Right renal cortex interstitium (tissue), 3 donors: ENCODE data around the gene CDK11A. TPM values are rescaled to one million over a fixed set of nuclear protein-coding genes. Genes with fewer than 3 reads are reported as not detected.
"Not testable (repeated sequence)": the region's sequence is repeated elsewhere in the genome, so short reads cannot be mapped to it uniquely, and the experiment has no call there.

Source experiments
- DNase-seq, 3 donors: peaks; one replicate each; pipeline ENCODE4 v3.0.0-alpha.2; 2013; ENCODE audit warnings: low read depth in 3 of 3, low spot score in 2 of 3
- polyA plus RNA-seq, 3 donors: library from polyadenylated mRNA; unstranded; fragments of 120-200 nt; gene quantifications; one replicate each; pipeline ENCODE4 v1.2.1, GENCODE V29; 2013; ENCODE audit not compliant: insufficient read length in 3 of 3

Gene CDK11A
- polyA plus RNA-seq, 3 donors = 20.4 to 25.8 (median 24.5) TPM

DNA sequence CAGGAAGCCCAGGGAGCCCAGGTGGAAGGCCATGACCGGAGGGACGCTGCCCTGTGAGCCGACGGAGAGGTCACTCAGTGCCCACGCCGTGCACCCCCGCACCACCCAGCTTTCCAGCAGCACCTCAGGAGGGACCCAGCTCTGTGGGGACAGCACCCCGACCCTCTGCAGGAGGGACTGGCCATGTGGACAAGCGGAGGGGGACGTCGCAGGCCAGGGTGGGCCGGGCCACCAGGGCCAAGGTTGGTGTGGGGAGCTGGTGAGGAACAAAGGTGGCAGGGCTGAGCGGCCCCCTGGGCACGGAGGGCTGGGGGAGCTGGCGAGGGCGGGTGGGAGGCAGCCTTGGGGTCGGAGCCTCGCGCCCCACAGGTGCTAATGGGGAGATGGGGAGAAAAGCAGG is 31.3 kb upstream of the CDK11A start:
- no peak for DNase-seq

DNA sequence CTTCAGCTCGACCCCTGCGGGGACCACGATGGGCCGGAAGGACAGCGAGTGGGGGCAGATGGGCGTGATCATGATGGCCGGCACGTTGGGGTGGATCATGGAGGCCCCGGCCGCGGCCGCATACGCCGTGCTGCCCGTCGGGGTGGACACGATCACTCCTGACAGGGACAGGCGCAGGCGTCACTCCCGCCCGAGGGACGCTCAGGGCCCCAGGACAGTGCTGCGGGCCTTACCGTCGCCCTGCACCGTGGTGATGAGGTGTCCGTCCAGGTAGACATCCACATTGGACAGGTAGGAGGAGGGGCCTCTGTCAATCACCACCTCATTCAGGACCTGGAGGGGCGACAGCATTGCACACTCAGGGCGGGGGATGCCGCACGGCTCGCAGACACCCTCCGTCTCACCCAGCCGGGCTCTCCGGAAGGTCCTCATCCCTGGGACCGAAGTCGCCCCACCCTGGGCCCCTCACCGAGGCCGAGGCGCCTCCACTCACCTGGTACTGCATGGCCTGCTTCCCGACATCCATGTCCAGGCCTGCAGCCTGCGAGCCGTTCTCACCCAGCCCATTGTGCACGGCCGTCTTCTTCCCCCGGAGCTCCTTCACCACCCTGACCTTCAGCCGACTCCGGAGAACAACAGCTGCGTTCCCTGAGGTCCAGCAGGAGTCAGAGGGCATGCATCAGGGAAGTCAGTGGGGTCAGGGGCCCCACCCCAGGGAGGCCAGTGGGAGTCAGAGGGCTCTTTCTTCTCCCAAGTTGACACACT is 30.1 kb upstream of the CDK11A start:
- no peak for DNase-seq

DNA sequence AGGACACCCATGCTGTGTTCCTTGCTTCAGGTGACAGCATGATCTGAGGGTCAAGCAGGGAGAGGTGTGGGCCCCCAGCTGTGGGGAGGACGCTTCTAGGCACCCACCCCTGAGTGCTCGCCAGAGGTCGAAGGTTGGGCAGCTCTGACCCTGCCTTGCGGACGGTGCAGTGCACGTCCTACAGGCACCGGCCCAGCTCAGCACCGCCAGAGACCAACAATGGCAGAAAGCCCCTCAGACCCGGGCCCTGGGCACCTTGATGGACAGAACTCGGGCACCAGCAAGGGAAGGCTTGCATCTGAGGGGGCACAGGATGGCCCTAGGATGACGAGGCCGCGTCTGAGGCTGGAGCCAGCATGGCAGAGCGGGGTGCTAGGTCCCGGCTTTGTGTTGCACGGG is 29.4 kb upstream of the CDK11A start:
- no peak for DNase-seq

DNA sequence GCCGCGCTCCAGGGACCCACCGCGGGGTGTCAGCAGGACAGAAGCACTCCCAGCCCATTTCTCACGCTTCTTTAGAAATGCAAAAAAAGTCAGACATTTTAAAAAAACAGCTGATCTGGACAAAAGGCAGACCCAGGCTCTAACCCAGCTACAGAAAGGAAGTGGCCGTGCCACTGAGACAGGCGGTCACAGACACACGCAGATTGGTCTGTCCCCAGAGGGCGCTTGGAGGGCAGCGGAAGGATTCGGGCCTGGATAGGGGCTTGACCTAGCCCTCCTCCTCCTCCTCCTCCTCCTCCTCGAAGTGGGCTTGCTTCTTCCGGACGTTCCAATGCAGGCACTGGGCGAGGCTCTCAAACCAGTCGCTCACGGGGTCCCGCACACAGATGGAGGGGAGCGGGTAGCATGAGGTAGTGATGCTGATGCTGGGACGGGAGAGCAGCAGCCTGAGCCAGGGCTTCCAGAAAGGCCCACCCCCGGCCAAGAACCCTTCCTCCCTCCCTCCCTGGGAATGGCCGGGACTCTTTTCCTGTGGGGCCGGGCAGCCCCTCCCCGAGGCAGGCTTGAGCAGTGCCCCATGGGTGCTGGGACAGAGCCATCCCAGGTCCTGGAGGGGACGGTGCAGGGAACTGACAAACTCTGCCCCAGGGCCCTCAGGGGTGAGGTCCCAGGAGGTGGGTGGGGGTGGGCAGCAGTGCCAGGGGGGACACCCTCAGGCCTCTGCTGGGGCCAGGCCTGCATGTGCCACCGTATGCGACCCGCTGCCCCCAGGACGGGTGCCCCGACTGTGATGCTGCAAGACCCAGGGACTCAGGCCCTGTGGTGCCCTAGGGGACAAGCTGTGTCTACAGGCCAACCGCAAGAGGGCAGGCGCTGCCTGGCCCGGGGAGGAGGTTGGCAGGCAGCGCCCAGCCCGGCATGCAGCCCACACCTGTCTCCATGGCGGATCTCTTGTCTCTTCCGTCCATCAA is 28.8 kb upstream of the CDK11A start:
- no peak for DNase-seq

DNA sequence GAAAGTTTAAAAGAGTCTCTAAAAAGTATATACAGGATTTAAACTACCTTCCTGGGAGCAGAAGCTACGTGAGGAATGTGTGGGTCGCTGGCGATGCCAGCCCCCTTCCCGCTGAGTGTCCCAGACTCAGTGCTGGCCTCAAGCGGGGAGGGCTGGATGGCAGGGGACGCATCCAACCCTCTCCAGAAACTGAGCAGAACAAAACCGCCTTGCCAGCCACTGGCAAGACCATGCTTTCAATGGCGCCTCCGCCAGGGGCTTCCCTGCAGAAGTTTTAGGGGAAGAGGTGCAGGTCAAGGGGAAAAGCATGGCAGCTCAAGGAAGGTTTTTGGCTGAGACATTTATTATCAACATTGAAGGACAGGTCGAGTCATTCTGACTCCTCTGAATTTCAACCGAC is 28.0 kb upstream of the CDK11A start:
- no peak for DNase-seq

DNA sequence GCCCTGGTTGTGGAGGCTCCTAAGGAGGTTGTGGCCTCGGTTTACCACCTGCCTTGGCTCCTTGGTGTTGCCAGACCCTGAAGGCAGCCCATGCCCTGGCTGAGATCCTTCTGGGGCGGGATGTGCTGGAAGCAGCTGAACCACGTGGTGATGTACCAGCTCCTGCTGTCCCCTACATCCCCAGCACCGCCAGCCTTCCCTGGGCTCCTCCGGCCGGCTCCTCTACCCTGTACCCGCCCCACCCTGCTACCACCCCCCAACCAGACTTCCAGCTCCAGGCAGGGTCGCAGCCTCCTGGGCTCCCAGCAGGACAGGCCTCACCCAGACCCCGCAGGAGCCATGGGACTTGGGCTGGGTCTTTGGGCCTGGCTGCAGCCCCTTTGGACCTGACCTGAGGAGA is 25.8 kb upstream of the CDK11A start:
- not testable (repeated sequence) for DNase-seq

DNA sequence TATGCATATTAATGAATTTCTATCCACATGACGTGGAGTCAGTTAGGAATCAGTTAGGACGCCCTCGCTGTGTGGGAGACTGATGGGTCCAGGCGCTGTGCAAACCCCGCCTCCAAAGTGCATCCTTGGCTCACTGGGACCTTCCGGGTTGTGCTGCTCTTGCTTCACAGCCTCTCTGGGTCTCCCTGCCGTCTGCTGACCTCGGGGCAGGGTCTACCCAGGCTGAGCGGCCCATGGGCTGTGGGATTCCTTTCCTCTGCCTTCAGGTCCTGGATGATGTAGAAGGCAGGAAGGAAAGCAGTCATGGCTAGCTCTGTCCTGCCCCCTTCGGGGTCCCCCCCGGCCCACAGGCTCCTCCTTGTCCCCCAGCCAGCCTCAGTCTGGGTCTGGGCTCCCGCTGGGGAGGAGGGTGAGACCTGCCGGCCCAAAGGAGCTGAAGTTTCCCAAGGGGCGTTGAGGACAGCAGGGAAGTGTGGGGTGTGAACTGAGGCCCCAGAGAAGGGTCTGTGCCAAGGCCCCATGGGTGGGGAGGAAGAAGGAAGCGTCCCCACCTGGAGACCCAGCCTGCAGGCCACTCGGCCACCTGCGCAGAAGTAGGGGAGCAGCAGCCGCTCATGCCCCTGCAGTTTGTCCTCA is 24.6 kb upstream of the CDK11A start:
- no peak for DNase-seq

DNA sequence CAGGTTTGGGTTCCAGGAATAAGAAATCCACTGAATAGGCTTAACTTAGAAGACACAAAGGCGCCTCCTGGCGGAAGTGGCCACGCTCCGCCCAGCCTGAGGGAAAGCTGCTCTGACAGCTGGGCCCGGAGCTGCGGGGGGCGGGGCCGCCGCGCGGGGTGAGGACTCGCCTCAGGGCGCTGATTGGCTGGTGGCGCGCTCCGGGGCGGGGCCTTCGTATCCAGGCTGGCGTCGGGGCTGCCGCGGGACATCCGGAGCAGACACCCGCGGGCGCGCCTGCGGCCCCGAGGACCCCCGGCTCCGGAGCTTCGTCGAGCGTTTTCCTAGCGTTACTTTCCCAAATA is 22.4 kb upstream of the CDK11A start:
- DNase-seq = not testable (repeated sequence)

DNA sequence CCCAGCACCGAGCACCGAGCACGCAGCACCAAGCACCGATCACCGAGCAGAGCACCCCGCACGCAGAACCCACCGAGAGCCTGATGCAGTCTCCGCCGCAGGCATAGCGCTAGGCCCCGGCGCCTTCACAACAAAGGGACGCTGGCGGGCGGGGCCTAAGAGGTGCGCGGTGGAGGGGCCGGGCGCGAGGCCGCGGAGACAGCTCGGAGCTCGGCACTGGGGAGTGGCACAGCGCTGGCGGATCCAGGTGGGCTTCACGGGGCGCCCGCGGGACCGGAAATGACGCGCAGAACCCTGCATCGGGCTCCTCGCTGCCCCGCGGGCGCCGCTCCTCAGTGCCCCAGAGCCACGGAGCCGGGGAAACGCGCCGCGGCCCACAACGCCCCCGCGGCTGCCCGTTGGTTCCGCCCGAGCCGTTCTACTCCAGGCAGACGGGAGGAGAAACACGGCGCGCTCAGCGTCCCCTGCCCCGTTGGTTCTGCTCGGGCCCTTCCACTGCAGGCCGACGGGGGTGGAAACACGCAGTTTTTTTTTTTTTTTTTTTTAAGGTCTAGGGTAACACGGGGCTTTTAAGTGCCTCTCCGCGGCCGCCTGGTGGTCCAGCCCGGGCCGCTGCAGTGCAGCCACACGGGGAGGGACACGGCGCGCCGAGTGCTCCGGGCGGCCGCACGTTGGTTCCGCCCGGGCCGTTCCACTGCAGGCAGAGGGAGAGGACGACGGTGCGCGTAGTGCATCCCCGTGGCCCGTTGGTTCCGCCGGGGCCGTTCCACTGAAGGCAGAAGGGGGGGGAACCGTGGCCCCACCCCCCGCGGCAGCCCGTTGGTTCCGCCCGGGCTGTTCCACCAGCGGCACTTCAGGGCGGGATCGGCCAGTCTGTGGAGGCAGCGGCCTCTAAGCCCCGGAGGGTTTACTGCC is 21.8 kb upstream of the CDK11A start:
- peak in 2 of 3 donors; percentile 32 to 67 for DNase-seq

DNA sequence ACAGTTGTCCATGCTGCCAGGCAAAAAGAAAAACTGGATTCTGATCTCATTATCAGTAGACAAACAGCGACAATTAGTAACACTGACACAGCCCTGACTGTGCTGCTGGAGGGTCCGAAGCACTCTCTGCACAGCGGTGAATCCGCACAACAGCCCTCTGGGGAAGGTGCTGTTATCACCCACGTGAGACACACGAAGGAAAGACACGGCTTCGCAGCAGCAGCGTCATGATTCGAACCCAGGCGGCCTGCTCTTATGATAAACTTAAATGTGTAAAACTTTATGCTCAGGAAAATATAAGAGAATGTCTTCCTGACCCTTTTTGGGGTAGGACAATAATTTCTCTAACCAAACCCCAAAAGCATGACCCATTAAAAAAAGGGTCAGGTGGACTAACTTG is 18.4 kb upstream of the CDK11A start:
- DNase-seq = not testable (repeated sequence)

DNA sequence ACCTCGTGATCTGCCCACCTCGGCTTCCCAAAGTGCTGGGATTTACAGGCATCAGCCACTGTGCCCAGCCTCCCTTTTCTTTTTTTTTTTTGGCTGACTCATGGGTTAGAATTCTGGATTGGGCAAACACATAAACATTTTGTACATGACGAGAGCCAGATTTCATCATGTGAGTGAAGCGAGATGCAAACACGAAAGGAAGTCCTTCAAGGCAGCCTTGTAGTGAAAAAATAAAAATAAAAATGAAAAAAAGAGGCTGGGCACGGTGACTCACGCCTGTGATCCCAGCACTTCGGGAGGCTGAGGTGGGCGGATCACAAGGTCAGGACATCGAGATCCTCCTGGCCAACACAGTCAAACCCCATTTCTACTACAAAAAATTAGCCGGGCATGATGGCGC is 16.9 kb upstream of the CDK11A start:
- not testable (repeated sequence) for DNase-seq

DNA sequence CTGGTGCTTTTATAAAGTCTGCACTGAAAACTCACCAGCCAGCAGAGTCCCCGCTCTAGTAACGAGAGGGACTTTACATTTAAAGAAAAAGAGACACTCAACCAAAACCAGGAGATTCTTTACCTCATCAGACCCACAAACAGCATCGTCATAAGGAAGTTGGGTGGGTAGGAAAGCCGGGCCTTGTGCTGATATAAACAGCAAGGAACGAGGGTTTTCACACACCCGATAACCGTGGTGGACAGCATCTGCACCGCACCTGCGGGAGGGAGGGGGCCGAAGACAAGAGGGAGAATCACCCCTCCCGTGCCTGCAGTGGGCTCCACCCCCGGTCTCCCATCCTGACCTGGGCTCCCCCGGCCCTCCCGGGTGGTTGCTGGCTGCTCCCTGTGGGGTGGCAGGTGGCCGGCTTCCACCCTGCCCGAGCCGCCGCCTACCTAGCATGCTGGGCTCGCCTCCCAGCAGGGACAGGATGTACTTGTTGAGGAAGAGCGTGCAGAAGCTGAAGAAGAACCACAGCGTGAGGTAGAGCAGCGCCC is 14.7 kb upstream of the CDK11A start:
- not testable (repeated sequence) for DNase-seq

DNA sequence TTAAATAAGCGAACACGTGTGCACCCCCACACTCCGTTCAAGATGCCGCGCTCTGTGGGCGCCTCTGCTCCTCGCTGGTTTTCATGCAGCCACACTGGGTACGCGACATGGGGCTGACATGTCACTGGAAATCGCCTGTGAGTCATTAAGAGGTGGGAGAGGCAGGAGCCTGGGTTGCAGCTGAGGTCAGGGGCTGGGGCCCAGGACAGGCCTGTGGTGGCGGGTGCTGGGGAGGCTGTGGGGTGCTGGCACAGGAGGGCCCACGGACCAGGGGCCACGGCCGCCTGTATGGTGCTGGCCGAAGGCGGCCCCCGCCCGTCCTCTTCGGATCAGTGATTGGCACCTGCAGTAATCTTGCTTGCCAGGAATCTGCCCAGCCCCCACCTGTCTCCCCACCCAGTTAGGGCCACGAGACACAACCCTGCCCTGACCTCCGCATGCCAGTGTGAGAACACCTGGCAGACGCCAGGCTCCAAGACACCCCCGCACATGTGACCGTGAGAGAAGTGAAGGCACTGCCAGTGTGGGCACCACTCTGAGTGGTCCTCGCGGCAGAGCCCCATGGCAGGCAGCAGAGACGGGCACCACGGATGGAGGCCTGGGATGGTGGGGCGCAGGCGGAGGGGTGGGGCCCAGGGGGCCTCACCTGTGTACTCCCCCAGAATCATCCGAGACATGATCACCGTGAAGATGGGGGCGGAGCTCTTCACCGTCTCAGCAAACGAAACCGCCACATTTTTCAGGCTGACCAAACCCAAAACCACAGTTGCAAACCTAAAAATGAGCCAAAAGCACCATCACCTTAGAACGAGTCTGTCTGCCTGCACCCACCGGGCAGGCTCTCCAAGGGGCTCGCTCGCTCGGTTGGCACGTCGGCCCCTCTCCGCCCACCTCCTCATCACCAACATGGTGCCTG is 13.8 kb upstream of the CDK11A start:
- DNase-seq = not testable (repeated sequence)

DNA sequence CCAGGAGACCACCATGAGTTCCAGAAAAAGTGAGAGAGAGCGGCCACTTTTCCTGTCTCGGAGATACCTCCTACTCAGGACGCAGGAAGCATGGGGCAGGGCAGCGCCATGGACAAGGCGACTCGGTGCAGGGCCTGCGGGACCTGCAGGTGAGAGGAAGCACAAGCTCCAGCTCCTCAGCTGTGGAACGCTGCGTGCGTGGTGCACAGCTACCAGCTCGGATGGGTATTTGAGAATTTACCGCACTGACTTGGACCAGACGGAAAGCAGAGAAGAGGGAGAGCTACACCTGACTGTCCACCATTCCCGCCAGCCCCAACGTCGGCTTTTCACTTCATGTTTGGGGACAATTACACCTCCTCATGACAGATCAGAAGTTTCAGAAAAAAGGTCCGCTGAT is 8.2 kb upstream of the CDK11A start:
- DNase-seq = no peak

DNA sequence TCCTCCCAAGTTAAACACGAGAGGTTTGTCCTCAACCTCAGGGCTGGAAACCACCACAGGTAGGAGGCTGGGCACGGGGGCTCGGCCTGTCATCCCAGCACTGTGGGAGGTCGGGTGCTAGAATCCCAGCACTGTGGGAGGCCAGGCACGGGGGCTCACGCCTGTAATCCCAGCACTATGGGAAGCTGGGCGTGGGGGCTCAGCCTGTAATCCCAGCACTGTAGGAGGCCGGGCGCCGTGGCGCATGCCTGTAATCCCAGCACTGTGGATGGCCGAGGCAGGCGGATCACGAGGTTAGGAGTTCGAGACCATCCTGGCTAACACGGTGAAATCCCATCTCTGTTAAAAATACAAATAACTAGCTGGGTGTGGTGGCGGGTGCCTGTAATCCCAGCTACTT is 6.7 kb upstream of the CDK11A start:
- DNase-seq = no peak

DNA sequence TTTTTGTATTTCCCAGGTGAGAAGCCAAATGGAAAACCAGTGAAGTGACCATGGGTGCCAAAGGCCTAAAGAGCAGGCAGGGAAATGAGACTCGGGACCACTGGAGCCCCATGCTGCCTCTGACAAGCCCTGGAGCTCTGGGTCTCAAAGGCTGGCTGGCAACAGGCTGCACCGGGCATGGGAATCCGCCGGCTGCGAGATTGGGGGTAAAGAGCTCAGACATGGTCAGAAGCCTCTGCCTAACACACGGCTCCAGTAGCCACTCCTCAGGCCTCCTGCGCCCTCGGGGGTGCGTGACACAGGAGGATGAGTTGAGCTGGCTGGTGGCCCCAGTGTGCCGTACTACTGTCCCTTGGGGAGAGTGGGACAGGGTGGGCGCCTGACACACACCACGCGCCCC is 6.1 kb upstream of the CDK11A start:
- DNase-seq = not testable (repeated sequence)

DNA sequence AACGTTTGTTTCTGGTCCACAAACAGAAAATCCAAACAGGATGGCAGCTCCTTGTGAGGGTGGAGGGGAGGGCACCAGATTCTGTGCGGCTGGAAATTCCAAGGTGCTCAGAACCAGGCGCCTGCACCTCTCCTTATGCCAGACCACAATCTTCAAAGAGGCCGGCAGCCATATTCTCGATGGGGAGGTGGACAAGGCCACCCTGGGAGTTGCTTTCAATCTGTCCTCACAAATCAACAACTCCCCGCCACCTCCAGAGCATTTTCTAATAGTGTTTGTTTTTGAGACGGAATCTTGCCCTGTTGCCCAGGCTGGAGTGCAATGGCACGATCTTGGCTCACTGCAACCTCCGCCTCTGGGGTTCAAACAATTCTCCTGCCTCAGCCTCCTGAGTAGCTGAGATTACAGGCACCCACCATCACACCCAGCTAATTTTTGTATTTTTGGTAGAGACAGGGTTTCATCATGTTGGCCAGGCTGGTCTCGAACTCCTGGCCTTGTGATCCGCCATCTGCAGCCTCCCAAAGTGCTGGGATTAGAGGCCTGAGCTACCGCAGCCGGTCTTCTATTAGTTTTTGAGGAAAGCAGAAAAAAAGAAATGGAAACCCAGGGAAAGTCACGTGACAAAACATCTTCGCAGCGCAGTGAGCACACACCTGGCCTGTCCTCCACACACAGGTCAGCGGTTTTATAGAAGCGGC is 5.1 kb upstream of the CDK11A start:
- not testable (repeated sequence) for DNase-seq

DNA sequence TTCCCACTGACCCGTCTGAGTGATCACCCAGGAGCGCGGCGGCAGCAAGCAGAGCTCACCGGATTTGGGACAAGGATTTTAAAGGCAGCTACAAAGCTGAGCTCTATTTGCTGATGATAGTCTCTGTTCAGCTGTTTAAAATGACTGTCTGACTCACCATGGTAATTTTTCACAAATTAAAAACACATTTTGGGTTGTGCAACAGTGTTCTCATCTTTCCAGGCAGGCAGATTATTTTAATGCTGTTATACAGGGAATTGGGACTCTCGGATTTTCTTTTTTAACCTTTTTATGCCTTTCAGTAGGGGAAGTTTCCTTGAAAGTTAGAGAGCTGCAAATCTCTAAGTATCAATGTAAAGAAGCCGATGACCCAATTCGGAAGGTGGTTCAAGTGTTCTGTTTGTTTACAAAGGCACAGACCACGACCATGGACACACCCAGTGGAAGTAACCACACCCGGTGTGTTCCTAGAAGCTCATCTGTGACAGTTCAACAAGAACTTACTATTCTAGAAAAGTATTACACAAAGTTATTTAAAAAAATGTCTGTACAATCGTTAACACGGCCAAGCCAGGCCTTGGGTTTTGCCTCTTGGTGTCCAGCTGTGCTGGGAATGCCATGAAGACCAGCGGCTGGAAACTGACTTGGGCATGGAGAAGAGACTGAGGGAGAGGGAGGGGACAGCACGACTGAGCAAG is 4.3 kb upstream of the CDK11A start:
- DNase-seq = not testable (repeated sequence)
